Kidney epithelial cell (primary cell): ENCODE results near the gene SEMA6B. TPM values are rescaled to one million over a fixed set of nuclear protein-coding genes. Genes with fewer than 3 reads are reported as not detected.
A peak's percentile ranks its signal among the peaks of the same experiment; 100 is the strongest.

Experiments used
- DNase-seq: peaks from one replicate; pipeline ENCODE4 v3.0.0-alpha.2; 2010; ENCODE audit warnings: low read depth
- H3K27me3 ChIP-seq: 2 replicates; pipeline ENCODE4 v1.6.0; 2011; ENCODE audit warnings: low read length; ENCODE audit not compliant: control insufficient read depth, insufficient read depth
- H3K36me3 ChIP-seq: 2 replicates; pipeline ENCODE4 v1.5.1; 2011; ENCODE audit warnings: low read length; ENCODE audit not compliant: control insufficient read depth, insufficient read depth
- H3K4me3 ChIP-seq: 2 replicates; pipeline ENCODE4 v1.5.1; 2011; ENCODE audit warnings: low read depth, mild to moderate bottlenecking, control low read depth, low read length
- total RNA-seq: library from RNA; depleted of rRNA; stranded (reverse); fragments of >200 nt; gene quantifications from 2 replicates; pipeline ENCODE4 v1.2.3, GENCODE V29; 2015
- TF ChIP-seq, protein P1 (sequence below): IDR thresholded peaks from 2 replicates; pipeline ENCODE4 v1.5.1; 2011; ENCODE audit warnings: mild to moderate bottlenecking, moderate library complexity, low read length, control low read depth, inconsistent platforms; ENCODE audit not compliant: insufficient read depth, poor library complexity, severe bottlenecking

SEMA6B gene
- total RNA-seq, 1 donor from 2014 or later = 0.13 TPM

DNA sequence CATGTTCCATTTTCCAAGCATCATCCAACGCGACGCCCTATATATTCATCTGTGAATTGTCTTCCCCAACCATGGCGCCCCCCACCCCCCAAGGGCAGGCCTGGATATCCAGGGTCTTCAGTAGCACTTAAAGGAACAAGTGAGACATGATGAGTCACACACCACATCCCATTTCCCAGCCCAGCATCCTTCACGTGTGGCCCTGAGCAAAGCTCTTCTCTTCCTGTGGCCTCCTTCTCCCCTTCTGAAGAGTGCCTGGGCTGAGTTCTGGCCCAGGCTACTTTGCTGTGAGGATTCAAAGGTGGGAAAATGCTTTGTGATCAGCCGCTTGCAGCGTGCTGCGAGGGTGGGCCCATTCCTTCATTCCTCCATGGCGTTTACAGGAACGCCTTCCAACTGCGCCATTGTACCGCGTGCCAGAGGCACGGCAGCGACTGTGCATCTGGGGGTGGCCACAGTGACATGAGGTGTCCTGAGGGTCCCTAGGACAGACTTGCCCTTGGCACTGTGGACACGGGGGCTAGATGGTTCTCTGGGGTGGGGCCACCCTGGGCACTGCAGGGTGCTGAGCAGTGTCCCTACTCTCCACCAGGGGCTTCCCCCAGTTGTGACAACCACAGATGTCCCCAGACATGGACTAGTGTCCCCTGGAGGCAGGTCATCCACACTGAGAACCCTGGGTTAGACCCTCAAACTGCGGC, 52.9 kb downstream of the SEMA6B start:
- DNase-seq = peak; percentile 9
- peaks cover 1% of the 10 kb centered on the region for H3K36me3 ChIP-seq
- TF ChIP-seq, protein P1, sequence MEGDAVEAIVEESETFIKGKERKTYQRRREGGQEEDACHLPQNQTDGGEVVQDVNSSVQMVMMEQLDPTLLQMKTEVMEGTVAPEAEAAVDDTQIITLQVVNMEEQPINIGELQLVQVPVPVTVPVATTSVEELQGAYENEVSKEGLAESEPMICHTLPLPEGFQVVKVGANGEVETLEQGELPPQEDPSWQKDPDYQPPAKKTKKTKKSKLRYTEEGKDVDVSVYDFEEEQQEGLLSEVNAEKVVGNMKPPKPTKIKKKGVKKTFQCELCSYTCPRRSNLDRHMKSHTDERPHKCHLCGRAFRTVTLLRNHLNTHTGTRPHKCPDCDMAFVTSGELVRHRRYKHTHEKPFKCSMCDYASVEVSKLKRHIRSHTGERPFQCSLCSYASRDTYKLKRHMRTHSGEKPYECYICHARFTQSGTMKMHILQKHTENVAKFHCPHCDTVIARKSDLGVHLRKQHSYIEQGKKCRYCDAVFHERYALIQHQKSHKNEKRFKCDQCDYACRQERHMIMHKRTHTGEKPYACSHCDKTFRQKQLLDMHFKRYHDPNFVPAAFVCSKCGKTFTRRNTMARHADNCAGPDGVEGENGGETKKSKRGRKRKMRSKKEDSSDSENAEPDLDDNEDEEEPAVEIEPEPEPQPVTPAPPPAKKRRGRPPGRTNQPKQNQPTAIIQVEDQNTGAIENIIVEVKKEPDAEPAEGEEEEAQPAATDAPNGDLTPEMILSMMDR = no peak

DNA sequence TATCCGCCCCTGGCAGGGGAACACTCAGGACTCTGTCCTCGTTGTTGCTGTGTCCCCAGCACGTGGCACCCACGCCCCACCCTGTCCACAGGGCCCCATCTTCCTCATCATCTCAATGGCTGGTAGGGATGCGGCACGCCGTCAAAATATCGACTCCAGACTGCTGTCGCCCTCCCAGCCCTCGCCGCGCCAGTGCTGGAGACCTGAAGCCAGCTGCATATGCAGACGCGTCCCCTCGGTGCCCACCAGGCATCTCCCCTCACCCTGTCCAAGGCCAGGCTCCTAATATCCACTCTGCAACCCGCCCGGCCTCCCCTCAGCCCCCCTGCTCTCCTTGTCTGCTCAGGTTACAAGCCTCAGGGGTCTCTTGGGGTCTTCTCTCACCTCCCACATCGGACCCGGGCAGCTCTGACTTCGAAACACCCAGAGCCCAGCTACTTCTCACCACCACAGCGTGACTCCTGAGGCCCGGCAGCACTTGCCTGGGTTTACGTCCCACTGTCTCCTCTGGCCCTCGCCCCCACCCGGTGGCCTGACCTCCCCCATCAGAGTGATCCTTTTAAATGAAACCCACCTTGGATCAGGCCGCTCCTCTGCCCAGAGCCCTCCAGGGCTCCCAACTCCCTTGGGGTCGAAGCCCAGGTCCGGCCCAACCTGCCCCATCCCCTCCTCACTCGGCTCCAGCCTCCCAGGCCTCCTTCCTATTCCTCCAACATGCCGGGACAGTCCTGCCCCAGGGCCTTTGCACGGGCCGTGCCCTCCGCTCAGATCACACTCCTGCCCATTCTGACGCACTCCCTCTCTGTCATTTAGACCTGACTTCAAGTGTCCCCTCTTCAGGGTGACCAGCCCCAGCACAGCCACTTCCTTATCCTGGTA, 53.7 kb downstream of the SEMA6B start:
- DNase-seq = no peak
- Histone ChIP-seq H3K36me3 (peaks cover 1% of the 10 kb centered on the region), H3K4me3 (no peak overlapping the region), H3K27me3 (no peaks in the 10 kb centered on the region)
- TF ChIP-seq, protein P1 = no peak

More for the DNA sequence above, 52.9 kb downstream of the SEMA6B start:
- Histone ChIP-seq H3K4me3 (no peak overlapping the region), H3K27me3 (no peaks in the 10 kb centered on the region)

DNA sequence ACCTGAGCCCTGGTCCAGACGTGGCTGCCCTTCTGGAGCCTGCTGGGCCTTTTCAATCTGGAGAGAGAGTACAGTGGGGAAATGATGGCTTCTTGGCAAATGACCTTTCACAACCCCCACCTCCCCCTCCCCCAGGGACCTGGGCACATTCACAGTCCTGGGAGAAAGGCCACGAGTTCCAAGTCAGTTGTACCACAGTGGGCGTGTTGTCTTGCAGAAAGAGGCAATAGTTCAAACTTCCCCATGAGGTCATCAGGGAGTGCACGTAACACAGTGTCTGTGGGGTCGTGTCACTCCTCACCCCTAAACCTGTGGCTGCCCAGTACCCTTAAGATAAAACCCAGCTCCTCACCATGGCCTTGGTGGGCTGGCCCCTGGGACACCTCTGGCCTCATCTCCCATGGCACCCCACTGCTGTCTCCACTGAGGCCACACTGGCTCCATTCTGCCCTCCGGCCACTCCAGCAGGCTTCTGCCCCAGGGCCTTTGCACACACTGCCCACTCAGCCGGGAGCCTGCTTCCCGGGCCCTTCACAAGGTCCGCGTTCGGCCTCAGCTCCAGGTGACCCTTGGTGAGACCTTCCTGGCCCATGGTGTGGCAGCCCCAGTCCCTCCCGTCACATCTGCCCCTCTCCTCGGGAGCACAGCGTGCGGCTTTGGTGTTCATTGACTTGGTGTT, 54.5 kb downstream of the SEMA6B start:
- Histone ChIP-seq H3K4me3 (no peak overlapping the region), H3K27me3 (no peaks in the 10 kb centered on the region), H3K36me3 (peaks cover 1% of the 10 kb centered on the region)
- TF ChIP-seq, protein P1 = no peak
- DNase-seq = no peak

DNA sequence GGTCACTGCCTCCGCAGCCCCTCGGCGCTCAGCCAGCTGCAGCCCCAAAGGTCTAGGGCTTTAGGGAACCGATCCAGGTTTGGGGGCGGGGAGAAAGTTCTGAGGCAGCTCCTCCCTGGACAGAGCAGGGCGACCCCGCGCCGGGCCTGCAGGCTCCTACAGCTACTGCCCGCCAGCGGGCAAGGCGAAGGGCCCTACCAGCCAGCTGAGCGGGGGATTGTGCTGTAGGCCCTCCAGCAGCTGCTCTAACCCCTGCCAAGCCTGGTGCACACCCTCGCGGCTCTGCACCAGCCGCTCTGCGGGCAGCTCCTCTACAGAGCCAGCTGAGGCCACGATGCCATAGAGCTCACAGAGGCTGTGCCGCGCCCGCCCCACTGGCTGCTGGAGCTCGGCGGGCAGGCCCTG, 55.2 kb downstream of the SEMA6B start:
- no peak for DNase-seq
- no peak overlapping the region for H3K4me3 ChIP-seq
- H3K27me3 ChIP-seq = no peaks in the 10 kb centered on the region
- TF ChIP-seq, protein P1 = no peak
- peaks cover 1% of the 10 kb centered on the region for H3K36me3 ChIP-seq

DNA sequence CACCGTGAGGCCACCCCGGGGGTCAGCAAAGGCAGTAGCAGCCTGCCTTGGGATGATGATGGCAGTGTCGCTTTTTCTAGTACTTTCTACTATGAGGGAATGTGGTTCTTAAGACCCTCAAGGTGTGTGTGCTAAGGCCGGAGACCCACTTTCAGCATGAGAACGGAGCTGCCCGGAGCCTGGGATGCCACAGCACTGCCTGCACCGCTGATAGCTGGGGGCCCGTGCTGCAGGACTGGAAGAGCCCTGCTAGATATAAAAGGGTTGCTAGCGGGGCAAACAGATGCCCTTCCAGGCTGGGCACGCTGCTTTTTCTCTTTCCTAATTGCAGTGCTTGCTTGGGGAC, 55.7 kb downstream of the SEMA6B start:
- peaks cover 1% of the 10 kb centered on the region for H3K36me3 ChIP-seq
- TF ChIP-seq, protein P1 = no peak
- H3K4me3 ChIP-seq = no peak overlapping the region
- no peaks in the 10 kb centered on the region for H3K27me3 ChIP-seq
- no peak for DNase-seq
